ENCODE data around the gene PDILT.
"Not testable (repeated sequence)": the region's sequence is repeated elsewhere in the genome, so short reads cannot be mapped to it uniquely, and the experiment has no call there.

PDILT gene

DNA sequence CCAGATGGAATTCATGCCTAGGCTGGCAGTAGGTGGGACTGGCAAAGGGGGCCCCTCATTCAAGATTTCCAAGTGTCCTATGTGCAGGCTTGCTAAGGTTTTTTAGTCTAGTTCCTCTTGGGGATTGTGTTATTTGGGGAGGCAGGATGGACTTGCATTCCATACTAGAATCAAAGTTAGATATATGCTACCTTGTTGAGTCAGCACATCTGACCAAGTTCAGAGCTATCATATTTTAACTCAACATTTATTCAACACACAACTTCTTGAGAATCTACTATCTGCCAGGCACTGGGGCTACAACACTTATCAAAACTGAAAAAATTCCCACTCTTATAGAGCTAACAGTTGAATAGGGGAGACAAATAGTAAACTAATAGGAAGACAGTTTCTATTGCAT, 83.9 kb downstream of the PDILT start:
- DNase-seq = no peak

DNA sequence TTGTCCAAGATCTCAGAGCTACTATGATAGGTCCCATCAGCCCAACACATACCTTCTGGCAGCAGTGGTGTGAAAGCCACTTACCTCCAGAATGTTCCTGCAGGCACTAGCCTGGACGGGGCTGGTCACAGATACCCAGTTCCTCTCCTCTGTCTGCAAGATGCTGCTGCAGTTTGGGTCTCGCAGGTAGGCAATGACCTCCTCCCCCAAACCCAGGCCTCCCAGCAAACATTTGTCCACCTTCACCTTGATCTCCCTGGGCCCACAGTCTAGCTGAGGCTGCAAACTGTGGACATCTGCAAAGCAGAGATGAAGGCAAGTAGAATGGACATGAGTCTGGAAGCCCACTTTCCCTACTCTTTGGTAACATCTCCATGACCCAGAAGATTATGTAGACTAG, 84.4 kb downstream of the PDILT start:
- no peak for DNase-seq

DNA sequence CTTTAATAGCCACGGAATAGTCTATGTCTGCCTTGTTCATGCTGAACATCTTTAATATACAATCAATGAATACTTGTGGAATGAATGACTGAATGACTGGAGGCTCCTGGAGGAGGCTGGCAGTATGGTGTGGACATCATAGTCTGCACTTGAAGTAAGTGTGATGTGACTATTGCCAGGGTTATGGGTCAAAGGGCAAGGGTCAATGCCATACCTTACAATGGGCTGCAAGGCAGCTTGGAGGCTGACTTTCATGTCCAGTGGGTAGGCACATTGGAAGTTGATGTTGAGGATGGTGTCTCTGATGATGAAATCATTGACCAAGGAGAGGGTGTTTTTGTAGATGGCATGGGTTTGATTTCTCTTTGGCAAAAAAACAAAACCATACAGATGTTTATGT, 85.1 kb downstream of the PDILT start:
- DNase-seq = no peak

DNA sequence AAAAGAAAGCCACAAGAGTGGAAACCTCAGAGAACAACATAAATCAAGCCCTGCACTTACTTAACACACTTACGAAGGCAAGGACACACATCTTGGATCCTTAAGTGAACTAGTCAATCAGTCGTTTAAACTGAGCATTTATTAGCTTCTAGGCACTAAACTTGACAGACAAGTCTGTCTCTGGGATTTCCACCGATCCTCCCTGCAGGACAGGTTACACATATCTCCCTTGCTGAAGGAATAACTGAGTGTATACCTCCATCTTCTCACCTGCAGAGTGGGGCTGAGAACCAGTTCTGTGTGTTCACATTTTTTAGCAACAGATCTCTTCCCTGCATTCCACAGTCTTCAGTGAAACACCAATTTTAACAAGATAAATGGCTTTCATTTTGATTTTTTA, 86.1 kb downstream of the PDILT start:
- no peak for DNase-seq

DNA sequence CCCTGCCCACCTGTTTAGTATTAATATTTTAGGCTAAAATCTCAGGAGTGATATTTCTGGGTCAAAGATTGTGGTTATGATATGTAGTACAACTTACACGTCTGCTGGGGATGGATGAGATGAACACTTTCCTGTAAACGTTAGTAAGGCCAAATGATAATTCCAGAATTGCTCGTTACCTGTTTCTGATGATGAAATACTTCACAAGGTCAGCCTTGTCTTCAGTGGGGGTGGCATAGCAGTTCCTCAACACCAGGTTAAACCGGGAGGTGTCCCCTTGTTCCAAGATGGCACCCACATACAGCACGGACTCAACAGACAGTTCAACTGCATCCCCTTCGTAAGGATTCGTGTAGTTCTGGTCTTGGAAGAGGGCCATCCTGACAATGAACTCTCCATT, 86.5 kb downstream of the PDILT start:
- DNase-seq = no peak

DNA sequence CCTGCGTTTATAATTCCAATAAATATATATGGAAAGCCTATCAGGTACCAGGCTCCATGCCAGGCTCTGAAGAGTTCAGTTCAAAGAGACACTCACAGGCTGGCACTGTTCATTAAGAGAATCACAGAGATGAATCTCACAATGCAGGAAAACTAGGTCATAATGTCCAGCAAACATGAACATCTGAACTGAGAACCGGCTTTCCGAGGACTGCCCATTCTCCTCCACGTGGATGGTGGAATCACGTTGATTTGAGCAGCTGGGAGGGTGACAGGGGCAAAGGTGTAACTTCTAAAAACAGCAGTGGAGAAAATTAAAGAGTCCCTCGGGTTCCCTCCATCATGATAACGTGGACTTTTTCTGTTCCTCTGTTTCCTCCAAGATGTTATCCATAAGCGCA, 87.4 kb downstream of the PDILT start:
- no peak for DNase-seq

DNA sequence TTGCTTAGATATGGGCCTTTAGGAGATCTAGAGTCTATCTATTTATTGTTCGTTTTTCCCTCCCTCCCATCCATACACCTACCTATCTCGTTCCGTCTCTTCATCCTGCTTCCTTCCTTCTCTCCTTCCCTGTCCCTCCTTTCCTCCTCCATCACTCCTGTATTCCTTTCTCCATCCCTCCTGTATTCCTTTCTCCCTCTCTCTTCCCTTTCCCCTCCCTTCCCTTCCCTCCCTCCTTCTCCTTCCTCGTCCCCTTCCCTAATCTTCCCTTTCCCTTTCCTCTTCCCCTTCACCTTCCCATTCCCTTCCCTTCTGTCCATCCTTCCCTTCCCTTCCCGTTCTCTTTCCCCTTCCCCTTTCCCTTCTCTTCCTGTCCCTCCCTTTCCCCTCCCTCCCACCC, 87.8 kb downstream of the PDILT start:
- no peak for DNase-seq

DNA sequence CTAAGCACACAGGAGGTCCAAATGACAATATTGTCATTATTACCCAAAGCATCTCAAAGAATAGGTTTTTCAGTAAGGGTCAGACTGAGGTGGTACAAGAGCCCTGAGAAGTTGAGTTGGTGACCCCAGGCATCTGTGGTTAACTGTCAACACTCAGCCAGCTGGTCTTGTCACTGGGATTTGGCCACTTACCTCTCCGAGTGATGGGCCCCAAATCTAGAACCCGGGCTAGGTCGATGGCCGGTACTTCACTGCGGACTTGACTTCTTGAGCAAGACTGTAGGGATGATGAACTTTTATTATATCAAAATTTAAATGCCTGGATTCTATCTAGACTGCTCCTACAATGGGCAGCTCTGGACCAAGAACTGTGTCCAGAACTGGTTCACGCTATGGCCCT, 88.8 kb downstream of the PDILT start:
- DNase-seq = no peak

DNA sequence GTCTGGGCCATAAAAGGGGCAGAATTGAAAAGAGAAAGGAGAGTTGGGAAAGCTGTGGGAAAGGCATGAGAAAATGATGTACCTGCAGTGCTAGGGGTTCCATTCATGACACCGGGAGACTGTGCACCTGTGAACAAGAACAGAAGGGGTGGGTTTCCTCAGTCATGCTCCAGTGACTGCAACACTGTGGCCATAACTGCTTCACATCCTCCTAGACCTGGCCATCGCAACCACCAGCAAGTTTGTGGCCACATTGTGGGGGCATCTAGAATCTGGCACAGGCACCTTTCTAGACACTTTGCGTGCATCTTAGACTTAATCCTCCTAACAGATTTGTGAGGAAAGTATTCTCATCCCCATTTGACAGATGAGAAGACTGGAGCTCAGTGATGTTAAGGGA, 90.0 kb downstream of the PDILT start:
- DNase-seq = no peak

DNA sequence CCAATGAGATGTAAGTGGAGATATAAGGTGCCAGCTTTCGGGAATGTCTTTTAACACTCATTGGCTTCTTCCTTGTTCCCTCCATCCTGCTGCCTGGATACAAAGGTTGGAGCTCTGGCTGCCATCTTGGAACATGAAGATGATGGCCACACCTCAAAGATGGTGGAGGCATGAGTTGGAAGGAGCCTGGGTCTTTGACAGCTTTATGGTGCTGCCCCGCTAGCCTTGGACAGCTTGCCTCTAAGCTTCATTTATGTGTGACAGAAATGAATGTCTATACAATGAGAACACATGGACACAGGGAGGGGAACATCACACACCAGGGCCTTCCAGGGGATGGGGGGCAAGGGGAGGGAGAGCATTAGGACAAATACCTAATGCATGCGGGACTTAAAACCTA, 90.8 kb downstream of the PDILT start:
- no peak for DNase-seq

DNA sequence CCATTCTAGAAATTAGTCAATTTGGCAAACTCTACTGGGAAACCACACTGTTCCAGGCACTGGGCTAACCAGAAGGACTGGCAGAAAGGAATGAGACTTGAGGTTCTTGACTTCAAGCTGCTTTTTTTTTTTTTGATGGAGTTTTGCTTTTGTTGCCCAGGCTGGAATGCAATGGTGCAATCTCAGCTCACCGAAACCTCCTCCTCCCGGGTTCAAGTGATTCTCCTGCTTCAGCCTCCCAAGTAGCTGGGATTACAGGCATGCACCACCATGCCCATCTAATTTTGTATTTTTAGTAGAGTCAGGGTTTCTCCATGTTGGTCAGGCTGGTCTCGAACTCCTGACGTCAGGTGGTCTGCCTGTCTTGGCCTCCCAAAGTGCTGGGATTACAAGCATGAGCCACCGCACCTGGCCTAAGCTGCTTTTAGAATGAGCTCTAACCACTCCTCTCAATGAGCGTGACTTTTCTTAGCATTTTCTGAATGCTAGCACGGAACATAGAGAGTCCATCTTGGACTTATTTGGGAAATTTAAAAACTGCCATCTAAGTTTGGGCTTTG, 91.9 kb downstream of the PDILT start:
- not testable (repeated sequence) for DNase-seq

DNA sequence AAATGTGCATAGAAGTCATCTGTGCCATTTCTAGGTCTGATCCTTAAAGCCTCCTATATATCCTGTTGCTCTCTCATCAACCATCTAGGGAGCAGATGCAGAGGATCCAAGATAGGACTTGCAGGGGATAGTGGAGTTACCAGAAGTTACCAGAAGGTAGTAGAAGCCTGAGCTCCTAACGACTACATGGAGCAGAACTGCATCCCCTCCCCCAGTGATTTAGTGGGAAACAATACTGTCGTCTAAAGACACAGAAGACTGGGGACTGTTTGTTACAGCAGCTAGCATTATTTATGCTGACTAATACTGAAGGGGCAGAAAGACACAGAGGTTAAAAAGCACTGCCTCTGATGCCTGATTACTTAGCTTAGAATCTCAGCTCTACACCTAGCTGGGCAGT, 93.0 kb downstream of the PDILT start:
- DNase-seq = no peak

DNA sequence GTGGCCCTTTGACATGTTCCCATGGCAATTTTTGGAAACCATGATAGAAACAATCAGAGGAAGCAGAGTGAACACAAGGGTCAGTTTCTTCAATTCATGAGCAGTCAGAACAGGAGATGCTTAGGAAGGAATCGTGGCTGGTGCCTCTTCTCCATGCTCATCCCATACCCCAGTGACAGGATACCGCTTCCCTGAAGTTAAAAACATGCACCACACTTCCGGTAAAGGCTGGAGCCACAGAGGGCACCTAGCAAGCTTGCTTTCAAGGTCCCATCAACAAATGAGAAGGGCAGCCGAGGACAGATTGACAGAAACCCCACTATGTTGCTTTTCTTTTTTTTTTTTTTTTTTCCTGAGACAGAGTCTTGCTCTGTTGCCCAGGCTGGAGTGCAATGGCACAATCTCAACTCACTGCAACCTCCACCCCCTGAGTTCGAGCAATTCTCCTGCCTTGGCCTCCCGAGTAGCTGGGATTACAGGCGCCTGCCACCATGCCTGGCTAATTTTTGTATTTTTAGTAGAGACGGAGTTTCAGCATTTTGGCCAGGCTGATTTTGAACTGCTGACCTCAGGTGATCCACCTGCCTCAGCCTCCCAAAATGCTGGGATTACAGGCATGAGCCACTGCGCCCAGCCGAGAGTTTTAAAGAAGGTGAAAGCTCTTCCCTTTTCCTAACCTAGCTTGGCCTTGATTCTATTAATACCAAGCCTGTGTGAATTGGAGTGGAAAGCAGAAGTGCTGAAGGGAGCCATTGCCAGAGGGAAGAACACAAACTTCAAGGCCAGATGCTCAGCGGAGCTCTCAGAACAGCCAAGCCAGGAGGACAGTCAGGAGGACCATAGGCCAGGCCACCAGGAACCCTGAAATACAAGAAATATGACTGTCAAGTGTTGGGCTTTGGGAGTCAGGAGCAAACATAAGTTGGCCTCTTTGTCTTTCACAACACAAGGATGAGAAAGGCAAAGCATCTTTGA, 93.8 kb downstream of the PDILT start:
- no peak for DNase-seq

DNA sequence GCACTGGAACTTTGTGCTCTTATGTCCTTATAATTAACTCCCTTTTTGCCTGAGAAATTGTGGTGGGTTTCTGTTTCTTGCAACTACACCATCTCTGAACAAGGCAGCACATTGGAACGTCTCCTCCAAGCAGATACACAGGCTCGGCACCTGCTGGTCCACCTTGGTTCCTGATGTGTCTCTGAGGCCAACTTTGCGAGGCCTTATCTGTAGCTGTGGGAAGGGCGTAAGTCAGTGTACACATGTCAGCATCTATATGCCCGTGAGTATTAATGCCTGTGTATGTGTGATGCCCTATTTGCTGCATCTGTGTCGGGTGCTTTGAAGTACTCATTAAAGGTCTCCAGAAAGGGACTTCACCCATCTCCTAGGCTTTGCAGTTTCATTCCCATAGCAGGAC, 94.8 kb downstream of the PDILT start:
- no peak for DNase-seq

All from activated CD4-positive, alpha-beta T cell treated with anti-CD3 and anti-CD28 coated beads, Interleukin-10, Interleukin-2, amounts not matched to agents 100 ng/mL and 50 ng/mL, durations not matched to agents 16 hours and 8 hours (primary cell).